ENCODE results near the gene IQCH. TPM values are rescaled to one million over a fixed set of nuclear protein-coding genes. Genes with fewer than 3 reads are reported as not detected.
"Not testable (repeated sequence)": the region's sequence is repeated elsewhere in the genome, so short reads cannot be mapped to it uniquely, and the experiment has no call there.

Gene IQCH
- polyA plus RNA-seq, 3 donors = 0.03 TPM; not detected in 2

- no peak for TF ChIP-seq CTCF (IDR thresholded peaks at IDR 0.05)
- intact Hi-C loops (cut with micrococcal nuclease) = loop anchor here (10.0 kb wide), 1 partner anchor 189 kb away; the partner anchor contains the start of gene SMAD3 (in 2 of the 2)
- peaks cover 21 to 28% of the 10 kb centered on the region in 2 donors for H3K4me1 ChIP-seq (ENCODE audit: control insufficient read depth in 1 of 2, insufficient read depth in 2 of 2, low read length in 2 of 2)
- peak overlapping the region; percentile 91 for H2AFZ ChIP-seq (ENCODE audit: insufficient read depth, low read depth, low read length, poor library complexity, severe bottlenecking)
- peak overlapping the region; percentile 90 for H3K4me2 ChIP-seq (replicated peaks; ENCODE audit: extremely low read depth, low read length, poor library complexity, severe bottlenecking)
- Mint-ChIP-seq H3K27me3 (ENCODE audit: low read depth in 3 of 3) (peaks cover 4 to 11% (median 11%) of the 10 kb centered on the region in 3 donors), H3K36me3 (peaks cover 0 to 3% of the 10 kb centered on the region in 2 donors), H3K9me3 (peaks cover 0 to 1% (median 0%) of the 10 kb centered on the region in 7 donors), H3K4me3 (peak overlapping the region; percentile 99), H3K4me1 (peaks cover 36% of the 10 kb centered on the region), H3K27ac (peak overlapping the region; percentile 94 to 98 (median 96))
- no peaks in the 10 kb centered on the region for H3K9me3 ChIP-seq (replicated peaks in 1 of 2; ENCODE audit: control insufficient read depth in 1 of 2, insufficient read depth in 1 of 2, low read length in 2 of 2)
- DNase-seq = peak in 1 of 3 donors; percentile 5
- H3K79me2 ChIP-seq (ENCODE audit: insufficient read depth, low read length) = peaks cover 55% of the 10 kb centered on the region
- WGBS (ENCODE audit: insufficient coverage) = 38% methylated on average over 6 of the region's 15 CpGs
- peak overlapping the region; percentile 95 for H3K9ac ChIP-seq (ENCODE audit: insufficient read depth, low read length, poor library complexity, severe bottlenecking)
- peak overlapping the region; percentile 89 to 95 (median 91) for H3K4me3 ChIP-seq (replicated peaks in 1 of 3; ENCODE audit: low read depth in 2 of 3, low read length in 3 of 3)
- peaks cover 7% of the 10 kb centered on the region for H4K20me1 ChIP-seq (ENCODE audit: insufficient read depth, low read length)
- peaks cover 6% of the 10 kb centered on the region in 2 donors for H3K27me3 ChIP-seq (ENCODE audit: control insufficient read depth in 2 of 2, insufficient read depth in 2 of 2, low read length in 2 of 2)
- H3K36me3 ChIP-seq (replicated peaks in 1 of 2; ENCODE audit: control insufficient read depth in 1 of 2, insufficient read depth in 2 of 2, low read length in 2 of 2) = no peaks in the 10 kb centered on the region
- H3K27ac ChIP-seq (ENCODE audit: low read depth in 1 of 2, low read length in 2 of 2) = peak overlapping the region; percentile 74 to 97
Observed at GRCh38 chr15:67253549-67254237, 893 bp upstream of the IQCH start.

GRCh38 chr15:67256051-67256450 is 1.5 kb downstream of the IQCH start:
- H3K27me3 Mint-ChIP-seq (ENCODE audit: low read depth in 3 of 3) = peaks cover 4 to 12% (median 11%) of the 10 kb centered on the region in 3 donors
- Histone ChIP-seq H3K4me3 (replicated peaks in 1 of 3; ENCODE audit: low read depth in 2 of 3, low read length in 3 of 3) (no peak overlapping the region), H2AFZ (ENCODE audit: insufficient read depth, low read depth, low read length, poor library complexity, severe bottlenecking) (no peak overlapping the region), H3K4me2 (replicated peaks; ENCODE audit: extremely low read depth, low read length, poor library complexity, severe bottlenecking) (no peak overlapping the region), H3K9ac (ENCODE audit: insufficient read depth, low read length, poor library complexity, severe bottlenecking) (no peak overlapping the region), H3K9me3 (replicated peaks in 1 of 2; ENCODE audit: control insufficient read depth in 1 of 2, insufficient read depth in 1 of 2, low read length in 2 of 2) (no peaks in the 10 kb centered on the region), H3K27ac (ENCODE audit: low read depth in 1 of 2, low read length in 2 of 2) (no peak overlapping the region), H3K4me1 (ENCODE audit: control insufficient read depth in 1 of 2, insufficient read depth in 2 of 2, low read length in 2 of 2) (peaks cover 21 to 28% of the 10 kb centered on the region in 2 donors), H3K27me3 (ENCODE audit: control insufficient read depth in 2 of 2, insufficient read depth in 2 of 2, low read length in 2 of 2) (peaks cover 6% of the 10 kb centered on the region in 2 donors), H3K79me2 (ENCODE audit: insufficient read depth, low read length) (peaks cover 31% of the 10 kb centered on the region), H4K20me1 (ENCODE audit: insufficient read depth, low read length) (no peaks in the 10 kb centered on the region), H3K36me3 (replicated peaks in 1 of 2; ENCODE audit: control insufficient read depth in 1 of 2, insufficient read depth in 2 of 2, low read length in 2 of 2) (no peaks in the 10 kb centered on the region)
- H3K9me3 Mint-ChIP-seq = peaks cover 0 to 1% (median 0%) of the 10 kb centered on the region in 7 donors
- intact Hi-C loops (cut with micrococcal nuclease) = loop anchor here (10.0 kb wide), 1 partner anchor 191 kb away; the partner anchor contains the start of gene SMAD3 (in 2 of the 2)
- H3K27ac Mint-ChIP-seq = peak overlapping the region in 3 of 7 donors; percentile 4 to 84 (median 46)
- H3K36me3 Mint-ChIP-seq = no peaks in the 10 kb centered on the region
- H3K4me3 Mint-ChIP-seq = peak overlapping the region in 1 of 2 donors; percentile 27
- DNase-seq = peak in 1 of 3 donors; percentile 6
- no peak for TF ChIP-seq CTCF (IDR thresholded peaks at IDR 0.05)
- WGBS (ENCODE audit: insufficient coverage) = no CpG with 5 or more reads among the region's 3 CpGs
- H3K4me1 Mint-ChIP-seq = peaks cover 30% of the 10 kb centered on the region

GRCh38 chr15:67258412-67258811 is 3.8 kb downstream of the IQCH start:
- intact Hi-C loops (cut with micrococcal nuclease) = loop anchor here (10.0 kb wide), 1 partner anchor 194 kb away; the partner anchor contains the start of gene SMAD3 (in 2 of the 2)
- Mint-ChIP-seq H3K27me3 (ENCODE audit: low read depth in 3 of 3) (peaks cover 4 to 12% (median 11%) of the 10 kb centered on the region in 3 donors), H3K4me1 (peaks cover 17% of the 10 kb centered on the region)
- H3K36me3 ChIP-seq (replicated peaks in 1 of 2; ENCODE audit: control insufficient read depth in 1 of 2, insufficient read depth in 2 of 2, low read length in 2 of 2); H3K4me3 ChIP-seq (replicated peaks in 1 of 3; ENCODE audit: low read depth in 2 of 3, low read length in 3 of 3); H3K27ac Mint-ChIP-seq; H3K4me2 ChIP-seq (replicated peaks; ENCODE audit: extremely low read depth, low read length, poor library complexity, severe bottlenecking); DNase-seq; H2AFZ ChIP-seq (ENCODE audit: insufficient read depth, low read depth, low read length, poor library complexity, severe bottlenecking); H3K4me3 Mint-ChIP-seq; H3K9ac ChIP-seq (ENCODE audit: insufficient read depth, low read length, poor library complexity, severe bottlenecking); H3K9me3 ChIP-seq (replicated peaks in 1 of 2; ENCODE audit: control insufficient read depth in 1 of 2, insufficient read depth in 1 of 2, low read length in 2 of 2); H4K20me1 ChIP-seq (ENCODE audit: insufficient read depth, low read length); H3K36me3 Mint-ChIP-seq; H3K27me3 ChIP-seq (ENCODE audit: control insufficient read depth in 2 of 2, insufficient read depth in 2 of 2, low read length in 2 of 2); H3K9me3 Mint-ChIP-seq; H3K27ac ChIP-seq (ENCODE audit: low read depth in 1 of 2, low read length in 2 of 2); H3K79me2 ChIP-seq (ENCODE audit: insufficient read depth, low read length): not testable (repeated sequence)
- 100% methylated on average over 1 of the region's 3 CpGs for WGBS (ENCODE audit: insufficient coverage)
- H3K4me1 ChIP-seq (ENCODE audit: control insufficient read depth in 1 of 2, insufficient read depth in 2 of 2, low read length in 2 of 2) = peaks cover 12 to 14% of the 10 kb centered on the region in 2 donors
